ENCODE measurements around the gene KANSL1L.

DNA sequence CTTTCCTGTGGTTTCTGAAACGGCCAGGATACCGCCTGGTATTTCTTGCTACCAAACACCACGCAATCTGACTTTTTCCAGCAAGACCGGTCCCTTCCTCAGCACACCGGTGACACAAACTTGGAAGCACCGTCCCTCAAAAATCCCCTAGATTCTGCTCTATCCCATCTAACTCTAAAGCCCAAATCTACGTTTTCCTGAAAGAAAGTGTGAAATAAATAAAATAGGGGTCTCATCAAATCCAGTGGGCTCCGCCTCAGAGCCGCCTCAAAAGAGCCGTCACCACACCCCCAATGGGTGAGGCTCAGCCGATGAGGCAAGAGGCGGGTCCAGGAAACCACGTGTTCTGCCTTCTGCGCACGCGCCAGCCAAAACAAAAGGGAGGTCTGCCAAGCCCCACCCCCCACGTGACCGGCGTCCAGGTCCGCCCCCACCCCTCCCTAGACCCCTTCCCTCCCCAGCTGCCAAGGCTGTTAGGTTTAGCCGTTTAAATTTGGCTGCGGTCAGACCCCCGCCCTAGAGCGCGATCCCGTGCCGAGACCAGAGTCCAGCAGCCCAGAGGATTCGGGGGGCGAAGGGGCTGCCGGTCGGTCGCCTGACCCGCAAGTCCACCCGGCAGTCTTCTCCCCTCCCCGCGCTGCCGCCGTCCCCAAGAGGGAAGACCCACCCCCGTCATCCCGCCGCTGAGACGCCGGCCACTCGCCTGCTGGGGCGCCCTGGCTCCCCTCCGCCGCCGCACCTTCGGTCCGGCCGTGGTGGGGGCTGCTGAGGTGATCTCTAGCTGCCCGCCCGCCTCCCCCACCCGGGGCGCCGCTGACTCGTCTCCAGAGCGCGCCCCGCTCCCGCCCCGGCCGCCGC, 534 bp downstream of the KANSL1L start:
- TF ChIP-seq POLR2AphosphoS5 (IDR thresholded peaks at IDR 0.05; ENCODE audit: low read depth, low read length) (0 out of 2 replicates have a peak, but pooled peaks have one; percentile 46), TAF1 (IDR thresholded peaks at IDR 0.05; ENCODE audit: low read depth, low read length) (no peak), POLR2A (IDR thresholded peaks at IDR 0.05; ENCODE audit: low read depth, low read length) (no peak; the same call in 1 of the 2 replicates), SPI1 (IDR thresholded peaks at IDR 0.05; ENCODE audit: low read depth, low read length) (no peak)
